HUDEP-2 (cell line): ENCODE results near the gene ARAP2.
A peak's percentile ranks its signal among the peaks of the same experiment; 100 is the strongest.

Source experiments
- DNase-seq, 76 experiments: peaks; one replicate each; lab custom pipeline; 2025; ENCODE audit not compliant: unreplicated experiment in 76 of 76; lab: John Stamatoyannopoulos, UW

The ARAP2 gene

DNA sequence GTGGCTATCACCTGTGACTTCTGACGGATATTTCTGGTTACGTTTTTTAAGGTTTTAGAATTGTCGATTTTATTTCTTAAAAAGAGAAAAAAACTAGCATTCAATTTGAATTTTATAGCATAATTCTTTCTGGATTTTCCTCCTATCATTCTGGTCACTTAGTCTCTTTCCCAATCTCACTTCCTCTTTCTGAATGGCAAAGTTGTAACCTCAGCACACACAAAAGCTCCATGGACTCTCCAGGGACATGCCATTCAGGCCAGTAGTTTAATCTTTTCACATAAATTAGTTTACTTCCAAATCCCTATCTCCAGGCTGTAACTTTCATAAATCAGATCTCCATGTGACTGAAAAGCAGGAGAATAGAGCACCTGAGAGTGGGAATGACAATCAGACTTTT is 110.7 kb downstream of the ARAP2 start:
- no peak for DNase-seq

DNA sequence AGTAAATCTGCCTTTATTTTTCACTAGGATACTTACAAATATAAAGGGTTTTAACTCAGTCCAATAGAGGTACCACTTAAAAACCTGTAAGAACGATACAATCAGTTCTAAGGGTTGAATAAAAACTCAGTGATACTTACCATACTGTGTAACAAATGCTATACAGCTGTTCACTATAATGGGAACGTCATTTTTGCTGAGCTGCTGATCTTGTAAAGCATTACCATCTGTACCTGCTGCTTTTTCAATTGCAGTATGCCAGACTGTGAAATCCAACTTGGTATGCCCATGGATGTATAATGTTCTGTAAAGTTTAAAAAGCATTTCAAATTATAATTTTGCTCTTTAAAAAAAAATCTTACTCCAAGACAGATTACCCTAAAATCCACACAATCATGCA is 111.2 kb downstream of the ARAP2 start:
- DNase-seq: no peak

DNA sequence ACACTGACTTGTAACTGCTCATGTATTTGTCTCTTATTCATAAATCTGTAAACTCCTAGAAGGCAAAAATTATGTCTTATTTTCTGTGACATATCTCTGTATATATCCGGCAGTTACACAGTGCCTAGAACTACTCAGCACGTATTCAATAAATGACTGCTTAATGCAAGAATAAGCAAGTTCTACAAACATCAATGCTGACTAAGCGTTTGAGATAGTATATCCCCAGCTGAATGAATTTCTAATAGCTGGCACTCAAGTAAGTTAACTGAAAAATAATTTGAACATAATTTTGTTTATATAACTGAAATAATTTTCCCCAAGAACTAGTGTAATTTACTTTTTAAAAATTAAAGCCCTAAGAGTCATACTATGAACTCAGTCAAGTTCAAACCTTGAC is 113.7 kb downstream of the ARAP2 start:
- no peak for DNase-seq

DNA sequence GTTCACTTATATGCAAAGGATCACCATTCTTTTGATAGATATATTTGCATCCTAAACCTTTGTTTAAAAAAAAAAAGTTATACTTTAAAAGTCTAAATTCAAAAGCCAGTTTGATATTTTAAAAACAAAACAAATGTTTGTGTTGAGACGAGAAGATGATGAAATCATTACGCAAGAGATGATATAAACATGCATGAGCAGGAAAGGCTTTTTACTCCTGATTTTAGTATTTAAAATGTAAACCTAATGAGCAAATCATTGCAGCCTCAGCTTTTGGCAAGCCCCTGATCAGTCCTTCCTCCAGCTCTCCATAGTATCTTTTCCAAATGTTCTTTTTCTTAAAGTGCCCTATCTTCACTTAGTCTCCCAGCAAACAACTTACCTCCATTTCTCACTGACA is 115.6 kb downstream of the ARAP2 start:
- no peak for DNase-seq

DNA sequence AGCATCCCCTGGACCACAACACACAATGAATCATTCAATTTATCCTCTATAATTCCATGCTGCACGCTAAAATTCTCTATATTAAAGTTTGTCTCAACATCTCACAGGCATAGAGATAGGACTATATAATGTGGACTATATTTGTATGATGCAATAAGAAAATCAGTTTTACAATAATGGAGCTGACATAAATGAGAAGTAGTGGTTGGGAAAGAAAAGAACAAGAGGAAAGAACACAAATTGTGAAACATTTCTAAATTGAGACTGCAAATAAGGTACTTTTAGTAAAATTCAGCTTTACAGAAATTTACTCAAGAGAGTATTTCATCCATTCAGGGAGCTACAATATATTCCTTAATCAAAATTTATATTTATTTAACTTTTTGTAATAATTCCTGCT is 120.4 kb downstream of the ARAP2 start:
- DNase-seq: no peak

DNA sequence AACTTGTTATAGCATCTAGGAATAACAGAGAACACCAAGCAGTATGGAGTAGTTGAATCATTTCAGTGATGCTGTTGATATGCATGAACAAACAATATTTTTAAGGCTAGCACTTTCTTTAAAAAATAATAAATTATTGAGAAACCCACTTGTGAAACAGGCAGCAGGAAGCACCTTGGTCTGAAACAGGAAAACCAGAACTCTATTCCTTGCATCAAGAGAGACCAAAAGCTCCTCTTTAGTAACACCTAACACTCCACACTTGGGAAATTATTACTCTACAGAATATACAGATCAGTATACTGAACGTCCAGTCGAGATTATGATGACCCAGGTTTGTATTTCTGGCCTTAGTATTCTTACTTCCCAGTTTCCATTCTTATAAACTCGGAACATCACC is 129.0 kb downstream of the ARAP2 start:
- no peak for DNase-seq

DNA sequence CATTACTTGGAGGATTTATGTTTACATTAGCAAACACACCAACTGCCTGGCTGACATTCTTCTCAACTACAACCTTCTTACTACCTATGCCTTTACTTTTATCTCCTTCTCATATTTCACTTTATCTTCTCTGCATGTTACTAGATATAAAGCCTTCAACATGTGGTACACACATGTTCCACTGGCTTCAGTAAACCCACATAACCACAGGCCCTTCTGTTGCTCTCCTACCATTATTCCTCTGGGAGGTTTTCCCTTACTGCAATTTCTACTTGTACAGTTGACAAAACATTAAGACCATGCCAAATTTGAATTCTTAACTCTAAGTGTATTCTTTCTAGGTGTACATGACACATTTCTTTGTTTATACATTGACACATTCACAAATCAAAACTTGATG is 133.1 kb downstream of the ARAP2 start:
- peak in 1 of 76 experiments; percentile 2 for DNase-seq

DNA sequence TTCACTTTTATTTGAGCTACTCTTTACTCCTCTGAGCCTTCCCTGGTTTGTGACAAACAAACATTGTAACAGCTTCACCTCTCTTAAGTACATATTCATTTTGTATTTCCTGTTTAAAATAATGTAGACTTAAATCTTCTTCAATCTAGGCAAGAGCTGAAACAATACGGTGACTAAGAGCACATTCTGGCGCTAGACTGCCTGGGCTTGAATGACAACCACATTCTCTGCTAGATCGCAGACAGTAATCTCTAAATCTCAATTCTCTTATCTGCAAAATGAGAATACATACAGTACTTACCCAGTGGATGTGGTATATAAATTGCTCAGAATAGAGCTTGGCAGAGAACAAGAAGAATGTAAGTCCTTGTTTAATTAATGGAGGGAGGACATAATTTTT is 144.8 kb downstream of the ARAP2 start:
- peak in 1 of 76 experiments; percentile 1 for DNase-seq

DNA sequence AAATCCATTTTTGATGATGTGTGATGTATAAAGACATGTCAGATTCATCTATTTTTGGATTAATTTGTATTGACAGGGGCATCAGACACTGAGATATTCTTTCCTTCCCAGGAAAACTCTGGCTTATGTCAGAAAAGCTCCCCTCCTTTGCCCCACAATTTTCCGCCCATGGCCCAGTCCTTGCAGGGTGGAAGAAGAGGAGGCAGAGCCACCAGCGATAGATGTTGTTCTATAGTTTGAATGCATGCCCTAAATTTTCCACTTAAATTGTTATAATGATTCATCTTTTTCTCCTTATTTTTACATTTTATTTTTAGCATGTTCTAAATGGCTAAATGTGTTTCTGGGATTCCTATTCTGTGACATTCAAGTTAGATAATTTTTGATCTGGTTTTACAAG is 149.3 kb downstream of the ARAP2 start:
- DNase-seq: no peak

DNA sequence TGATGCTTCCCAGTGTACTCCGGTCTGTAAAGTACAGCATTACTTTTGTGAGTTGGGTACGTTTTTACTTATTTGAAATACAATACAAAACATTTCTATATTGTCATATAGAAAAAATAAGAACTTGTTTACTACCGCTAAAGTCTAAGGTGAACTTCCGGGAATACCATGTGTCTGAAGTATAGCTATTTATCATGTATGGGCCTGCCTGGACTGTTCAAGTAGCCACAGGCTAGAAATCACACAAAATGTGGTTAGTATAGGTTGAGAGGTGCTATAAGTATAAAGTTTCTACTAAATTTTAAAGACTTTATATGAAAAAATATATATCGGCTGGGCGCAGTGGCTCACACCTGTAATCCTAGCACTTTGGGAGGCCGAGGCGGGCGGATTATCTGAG is 152.3 kb downstream of the ARAP2 start:
- DNase-seq: no peak

DNA sequence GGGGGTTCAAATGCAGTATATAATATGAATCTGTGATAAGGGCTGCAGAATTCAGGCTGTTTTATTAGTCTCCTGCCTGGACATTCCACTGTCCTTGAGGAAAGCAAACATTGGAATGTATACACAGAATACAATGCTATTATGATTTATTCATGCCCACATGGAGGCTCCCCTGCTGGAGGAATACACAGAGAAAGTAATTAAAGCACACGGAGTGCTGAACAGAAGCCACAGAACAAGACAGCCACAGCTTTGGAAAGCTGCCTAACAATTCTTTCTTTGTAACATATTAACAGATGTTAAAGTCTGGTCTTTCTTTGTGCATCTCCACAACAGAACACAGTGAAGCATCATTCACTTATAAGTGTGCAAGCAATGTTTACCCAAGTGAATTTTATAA is 155.8 kb downstream of the ARAP2 start:
- no peak for DNase-seq

DNA sequence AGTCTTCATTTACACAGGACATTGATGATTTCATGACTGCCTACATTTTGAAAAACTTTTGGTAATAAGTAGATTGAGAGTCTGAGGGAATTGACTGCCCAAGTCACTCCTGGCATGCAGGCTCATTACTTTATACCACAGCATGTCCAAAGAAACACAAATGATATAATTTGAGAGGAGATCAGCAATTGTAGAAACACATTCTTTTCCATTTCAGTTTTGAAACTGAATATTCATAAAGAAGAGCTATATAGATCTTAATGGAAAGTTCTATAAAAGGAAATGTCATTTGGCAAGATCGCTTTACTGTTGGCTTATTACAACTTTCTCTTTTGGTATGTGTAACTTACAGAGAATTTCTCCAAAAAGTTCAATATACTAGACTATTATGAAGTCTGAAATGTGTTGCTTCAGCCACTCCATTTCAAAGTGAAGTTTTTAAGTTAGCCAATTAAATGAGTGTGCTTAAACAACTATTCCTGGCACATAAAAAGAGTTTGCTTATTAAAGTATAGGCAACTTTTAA is 158.0 kb downstream of the ARAP2 start:
- DNase-seq: no peak

DNA sequence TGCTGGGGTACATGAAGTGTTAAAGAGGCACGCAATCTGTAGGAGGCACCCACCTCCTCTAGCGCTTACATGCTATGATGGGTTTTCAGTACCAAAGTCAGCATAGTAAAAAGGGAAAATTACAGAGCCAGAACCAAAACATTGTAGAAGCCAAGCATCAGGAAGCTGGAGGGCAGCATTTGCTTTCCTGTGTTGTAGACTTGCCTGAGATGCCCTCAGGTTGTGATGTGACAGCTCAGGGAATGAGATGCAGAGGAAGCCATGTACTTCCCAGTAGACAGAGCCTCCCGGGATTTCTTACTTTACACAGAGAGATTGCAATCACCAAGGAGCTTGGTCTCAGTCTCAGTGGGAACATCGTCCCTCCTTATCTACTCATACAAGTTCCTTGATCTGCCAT is 161.5 kb downstream of the ARAP2 start:
- DNase-seq: no peak

DNA sequence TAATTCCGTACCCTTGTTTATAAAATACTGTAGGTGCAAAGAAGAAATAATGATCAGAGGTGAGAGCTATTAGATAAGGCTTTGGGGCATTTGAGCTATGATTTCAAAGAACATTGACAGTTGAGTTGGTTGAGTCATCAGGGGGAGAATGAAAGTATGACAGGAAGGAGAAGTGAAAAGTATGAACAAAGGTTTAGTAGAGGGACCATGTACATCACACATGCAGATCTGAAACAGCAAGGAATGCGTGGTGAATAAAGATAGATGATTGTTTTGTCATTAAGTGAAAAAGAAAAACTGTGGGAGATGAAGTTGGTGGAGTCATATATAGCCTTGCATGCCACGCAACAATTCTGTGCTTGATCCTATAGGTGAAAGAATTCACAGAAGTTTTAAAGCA is 163.1 kb downstream of the ARAP2 start:
- no peak for DNase-seq

DNA sequence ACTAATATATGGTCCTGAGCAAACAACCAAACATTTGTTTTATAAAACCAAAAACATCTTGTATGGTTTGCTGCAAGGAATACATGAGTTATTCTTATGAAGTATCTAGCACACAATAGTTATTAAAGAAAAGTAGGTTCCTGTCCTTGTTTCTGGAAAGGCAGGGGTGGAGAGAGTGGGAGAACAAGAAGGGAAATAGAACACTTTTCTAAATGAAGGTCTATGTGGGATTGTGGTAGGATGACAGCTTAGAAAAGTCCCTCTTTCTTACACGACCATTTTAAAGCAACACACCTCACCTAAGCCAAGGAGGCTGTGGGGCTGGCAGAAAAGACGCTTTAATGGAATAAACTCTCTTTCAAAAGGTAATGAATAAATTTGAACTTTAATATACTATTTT is 164.6 kb downstream of the ARAP2 start:
- no peak for DNase-seq

DNA sequence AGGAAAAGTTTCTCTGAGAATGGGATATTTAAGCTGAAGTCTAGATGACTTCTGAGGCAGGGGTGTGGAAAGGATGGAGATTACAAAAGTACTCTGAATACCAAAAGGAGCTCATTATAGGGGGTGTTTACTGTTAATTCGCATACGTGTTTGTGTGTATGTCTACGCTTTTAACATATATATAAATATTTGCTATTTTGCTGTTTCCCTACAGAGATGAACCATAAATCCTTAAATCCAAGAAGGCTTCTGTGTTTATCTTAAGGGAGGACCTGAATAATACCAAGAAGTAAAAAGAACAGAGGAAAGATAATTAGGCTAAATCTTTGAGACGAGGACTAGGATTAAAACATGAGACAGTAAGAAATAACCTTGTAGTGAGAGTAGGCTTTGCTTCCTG is 166.0 kb downstream of the ARAP2 start:
- no peak for DNase-seq

DNA sequence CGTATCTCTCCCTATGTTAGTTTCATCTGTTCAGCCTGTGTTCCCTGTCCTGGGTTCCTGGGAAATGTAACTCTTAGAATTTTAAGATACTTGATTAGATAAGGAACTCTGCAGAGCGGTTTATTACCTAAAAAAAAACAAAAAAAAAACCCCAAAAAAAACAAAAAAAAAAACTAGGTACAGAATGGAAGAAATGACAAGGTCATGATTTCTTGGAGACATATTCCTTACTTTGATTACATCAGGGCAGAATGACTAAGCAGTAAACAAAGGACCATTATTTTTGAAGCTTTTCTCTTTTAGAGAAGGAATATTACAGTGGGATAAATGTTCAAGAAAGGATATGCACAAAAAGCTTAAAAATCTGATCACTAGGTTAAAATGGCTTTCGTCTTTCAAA is 171.8 kb downstream of the ARAP2 start:
- DNase-seq: no peak

DNA sequence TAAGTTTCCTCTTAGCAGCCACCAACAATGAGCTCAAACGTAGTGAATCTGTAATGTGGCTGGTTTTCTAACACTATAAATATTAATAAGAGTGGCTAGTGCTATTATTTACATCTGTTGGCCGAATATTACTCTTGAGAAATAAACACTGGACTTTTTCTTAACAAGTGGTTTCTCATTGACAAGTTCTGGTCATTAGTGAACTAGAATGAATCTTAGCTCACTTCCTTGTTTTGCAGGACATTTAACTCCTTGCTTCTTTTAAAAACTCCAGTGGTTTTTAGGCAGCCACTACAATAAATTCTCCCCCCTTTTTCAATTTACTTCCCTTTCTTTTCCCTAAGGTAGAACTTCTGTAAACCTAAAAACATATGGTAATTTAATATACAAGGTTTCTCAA is 177.2 kb downstream of the ARAP2 start:
- no peak for DNase-seq

DNA sequence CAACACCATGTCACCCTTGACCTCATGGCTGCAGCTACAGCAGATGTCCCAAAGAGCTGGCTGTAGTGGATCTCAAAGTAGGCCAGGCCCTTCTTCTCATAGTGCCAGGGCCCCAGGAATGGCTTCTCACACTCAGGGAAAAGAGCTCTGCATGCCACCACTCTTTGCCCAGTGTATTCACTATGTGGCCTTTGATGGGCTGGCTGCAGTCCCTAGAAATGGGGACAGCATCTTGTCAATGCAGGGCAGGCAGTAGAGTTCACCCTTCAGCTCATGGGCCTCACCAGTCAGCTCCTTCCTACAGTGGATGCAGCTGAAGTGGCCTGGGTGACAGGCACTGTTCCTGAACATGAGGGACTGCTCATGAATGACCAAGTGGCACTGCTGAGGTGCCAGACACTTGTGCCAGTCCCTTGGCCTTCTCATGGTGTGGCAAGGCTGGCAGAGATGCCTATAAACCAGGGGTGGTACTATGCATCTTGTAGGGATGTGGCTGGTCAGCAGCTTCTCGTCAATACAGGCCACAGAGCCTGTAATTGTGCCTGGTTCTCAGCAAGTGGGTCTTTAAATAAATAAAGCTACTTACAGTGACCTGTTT is 178.9 kb downstream of the ARAP2 start:
- no peak for DNase-seq

DNA sequence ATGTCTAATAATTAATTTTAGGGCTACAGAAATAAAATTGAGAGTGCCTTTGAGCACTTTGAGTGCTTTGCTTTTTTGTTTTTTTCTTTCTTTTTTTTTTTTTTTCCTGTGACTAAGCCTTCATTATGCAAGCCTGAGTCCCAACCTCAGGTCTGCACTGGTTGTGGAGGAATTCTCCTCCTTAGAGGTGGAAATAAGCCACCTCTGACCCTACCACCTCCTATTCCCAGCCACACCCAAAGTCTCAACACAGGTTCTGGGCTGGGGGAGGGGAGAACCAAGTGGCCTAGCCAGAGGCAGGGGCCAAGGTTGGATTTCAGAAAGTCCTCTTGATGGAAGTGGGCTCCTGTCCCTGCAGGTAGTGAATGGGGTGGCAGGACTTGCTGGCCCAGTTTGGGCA is 180.2 kb downstream of the ARAP2 start:
- DNase-seq: no peak

DNA sequence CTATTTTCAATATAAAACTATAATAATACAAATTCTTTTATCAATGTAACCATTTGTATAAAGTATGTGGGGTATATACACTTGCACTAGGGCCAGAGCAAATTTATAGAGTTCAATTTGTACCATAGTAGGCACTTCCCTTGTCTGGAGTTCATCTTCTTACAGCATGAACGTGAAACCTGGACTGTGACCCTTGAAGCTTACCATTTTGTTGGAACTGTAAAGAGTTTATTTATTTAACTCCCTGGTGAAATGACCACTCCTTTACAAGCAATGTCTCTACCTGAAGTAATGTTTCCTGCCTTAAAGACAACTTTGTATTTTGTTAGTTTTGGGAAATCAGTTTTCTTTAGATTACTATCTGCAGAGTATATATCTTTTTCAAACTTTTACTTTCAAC is 188.2 kb downstream of the ARAP2 start:
- no peak for DNase-seq

DNA sequence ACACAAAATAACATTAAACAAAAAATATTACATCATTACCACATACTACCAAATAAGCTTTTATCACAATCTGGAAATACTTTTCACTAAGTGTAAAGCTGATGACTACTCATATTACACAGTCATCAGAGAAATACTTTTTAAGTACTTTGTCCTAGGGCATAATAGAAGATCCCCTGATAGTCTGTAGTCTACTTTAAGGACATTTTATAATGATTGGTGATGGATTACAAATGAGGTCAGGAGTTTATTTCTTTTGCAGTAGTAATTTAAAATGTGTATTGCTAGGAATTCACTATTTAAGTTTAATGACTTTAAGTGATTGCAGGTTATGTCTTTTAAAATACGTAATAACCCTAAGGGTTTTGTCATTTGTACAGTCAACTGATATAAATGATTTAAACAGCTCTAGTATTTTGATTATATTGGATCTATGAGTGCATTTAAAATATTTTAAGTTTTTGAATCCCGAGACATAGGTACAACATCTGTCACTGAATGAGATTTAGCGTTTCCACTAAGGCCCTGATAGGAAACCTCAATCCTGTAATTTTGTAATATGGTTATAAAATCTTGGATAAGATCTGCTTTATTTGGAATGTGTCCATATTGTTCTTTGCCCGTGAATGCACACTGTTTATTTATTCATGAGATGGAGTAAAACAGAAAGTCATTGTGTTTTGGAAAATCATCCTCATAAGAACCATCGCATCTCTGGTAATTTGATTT is 189.5 kb downstream of the ARAP2 start:
- no peak for DNase-seq

DNA sequence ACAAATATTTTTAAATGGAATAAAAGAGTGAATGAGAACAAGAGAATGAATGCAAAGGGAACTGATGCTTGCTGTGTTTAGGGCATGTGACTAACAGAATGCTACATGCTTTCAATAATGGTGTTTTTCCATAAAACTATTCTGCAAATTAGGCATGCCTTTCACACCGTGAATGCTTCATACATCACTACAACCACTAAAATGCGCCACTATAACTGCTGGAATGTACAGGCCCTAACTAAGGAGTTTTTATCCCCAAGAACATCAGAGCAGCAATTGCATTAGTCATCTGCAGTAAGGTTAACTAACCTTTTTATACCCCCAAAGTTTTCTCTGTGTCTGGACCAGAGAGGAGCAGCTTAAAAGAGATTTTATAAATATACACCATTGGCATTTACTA is 190.4 kb downstream of the ARAP2 start:
- no peak for DNase-seq
